HG02852 (cell line): ENCODE measurements around the gene NRIP3.
"Not testable (repeated sequence)": the region's sequence is repeated elsewhere in the genome, so short reads cannot be mapped to it uniquely, and the experiment has no call there.

Experiments used
- ATAC-seq: cut with Tn5 transposase; IDR thresholded peaks from one replicate; pipeline ENCODE4 v1.9.1; 2021; ENCODE audit warnings: mild to moderate bottlenecking, moderate library complexity; ENCODE audit not compliant: unreplicated experiment

The NRIP3 gene

GRCh38 chr11:9016916-9017642 lies 13.3 kb upstream of the NRIP3 start:
- no peak for ATAC-seq

DNA sequence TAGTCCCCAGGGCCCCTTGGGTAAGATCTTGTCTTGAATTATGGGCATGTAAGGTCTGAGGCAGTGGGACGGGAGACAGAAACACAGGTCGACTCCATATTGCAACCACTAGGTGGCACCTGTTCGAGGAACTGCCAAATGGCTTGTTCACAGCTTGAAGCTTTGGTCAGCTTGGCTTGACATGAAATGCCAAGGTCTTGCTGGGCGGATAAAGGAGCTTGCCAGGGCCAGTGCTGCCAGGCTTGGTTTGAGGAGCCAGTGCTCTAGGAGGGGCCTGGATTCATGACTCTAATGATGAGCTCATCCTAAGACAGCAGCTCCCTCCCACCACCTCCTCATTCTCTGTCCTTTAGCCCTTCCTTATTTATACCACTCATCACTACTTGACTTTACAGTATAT lies 11.9 kb upstream of the NRIP3 start:
- peak; percentile 62 for ATAC-seq

- ATAC-seq = no peak
Measured at GRCh38 chr11:9014826-9015225, 11.0 kb upstream of the NRIP3 start.

- no peak for ATAC-seq
Measured at GRCh38 chr11:9013373-9013772, 9.6 kb upstream of the NRIP3 start.

- not testable (repeated sequence) for ATAC-seq
Measured at GRCh38 chr11:9009538-9009937, 5.7 kb upstream of the NRIP3 start.

DNA sequence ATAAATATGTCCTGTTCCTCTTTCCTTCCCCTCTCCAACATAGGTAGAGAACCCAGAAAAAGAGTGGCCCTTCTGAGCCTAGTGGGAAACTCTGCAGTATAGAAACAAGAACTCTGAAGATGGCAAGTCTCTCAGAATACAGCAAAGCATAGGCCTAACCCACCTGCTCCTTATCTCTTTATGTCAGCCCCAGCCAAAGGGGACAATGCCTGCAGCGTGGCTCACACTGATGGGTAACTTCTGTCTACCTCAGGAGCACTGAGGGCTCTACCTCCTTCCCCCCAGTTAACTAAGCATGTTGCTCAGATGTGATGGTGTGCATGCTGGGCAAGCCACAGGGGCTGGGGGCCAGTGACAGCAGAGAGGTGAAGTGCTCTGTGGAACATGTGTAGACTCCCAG lies 4.9 kb upstream of the NRIP3 start:
- no peak for ATAC-seq

- no peak for ATAC-seq
Measured at GRCh38 chr11:9008011-9008550, 4.3 kb upstream of the NRIP3 start.

- no peak for ATAC-seq
Measured at GRCh38 chr11:9005087-9005486, 1.3 kb upstream of the NRIP3 start.

- no peak for ATAC-seq
Measured at GRCh38 chr11:9004183-9004926, 554 bp upstream of the NRIP3 start.

DNA sequence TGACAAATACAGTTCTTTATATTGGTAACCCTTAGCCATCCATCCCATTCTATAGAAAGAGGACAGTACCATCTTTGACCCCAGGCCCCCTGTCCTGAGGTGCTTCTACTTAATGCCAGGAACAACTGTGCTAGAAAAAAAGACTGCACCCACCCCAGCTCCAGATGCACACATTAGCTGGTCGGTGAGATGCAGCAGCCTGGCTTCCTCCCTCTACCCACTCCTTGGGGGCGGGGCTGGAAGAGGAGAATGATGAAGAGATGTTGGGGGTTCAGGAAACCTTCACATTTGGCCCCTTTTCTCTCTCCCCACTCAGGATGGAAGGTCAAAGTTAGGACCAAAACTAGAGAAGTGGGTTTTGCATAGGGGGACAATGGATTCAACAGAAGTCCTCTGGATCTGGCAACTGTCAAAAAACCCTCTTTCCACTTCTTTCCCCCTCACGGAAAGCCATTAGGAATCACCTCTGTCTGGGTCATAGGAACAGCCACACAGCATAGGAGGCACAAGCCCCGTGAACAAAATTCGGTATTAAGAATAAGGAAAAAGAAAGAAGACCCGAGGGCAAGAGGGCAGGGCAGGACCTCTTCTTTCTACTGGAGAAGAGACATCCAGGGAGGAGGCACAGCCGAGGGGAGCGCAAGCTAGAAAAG lies 755 bp downstream of the NRIP3 start:
- no peak for ATAC-seq

DNA sequence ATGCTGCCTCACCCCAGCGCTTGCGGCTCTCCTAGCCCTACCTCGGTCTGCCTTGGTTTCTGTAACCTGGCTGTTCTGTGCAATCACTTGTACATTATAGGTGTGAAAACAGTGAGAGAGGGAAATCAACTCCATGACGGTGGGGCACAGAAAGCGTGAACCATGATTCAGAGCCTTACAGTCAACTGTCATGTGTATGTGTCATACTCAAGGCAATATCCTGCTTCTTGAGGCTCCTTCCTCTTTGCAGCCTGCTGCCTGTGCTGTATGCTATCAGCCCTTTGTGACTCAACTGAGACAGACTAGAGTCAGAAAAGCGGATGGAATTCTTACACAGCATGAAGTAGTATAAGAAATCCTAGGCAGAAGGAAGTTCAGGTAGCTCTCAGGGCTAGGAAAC lies 2.1 kb downstream of the NRIP3 start:
- no peak for ATAC-seq

DNA sequence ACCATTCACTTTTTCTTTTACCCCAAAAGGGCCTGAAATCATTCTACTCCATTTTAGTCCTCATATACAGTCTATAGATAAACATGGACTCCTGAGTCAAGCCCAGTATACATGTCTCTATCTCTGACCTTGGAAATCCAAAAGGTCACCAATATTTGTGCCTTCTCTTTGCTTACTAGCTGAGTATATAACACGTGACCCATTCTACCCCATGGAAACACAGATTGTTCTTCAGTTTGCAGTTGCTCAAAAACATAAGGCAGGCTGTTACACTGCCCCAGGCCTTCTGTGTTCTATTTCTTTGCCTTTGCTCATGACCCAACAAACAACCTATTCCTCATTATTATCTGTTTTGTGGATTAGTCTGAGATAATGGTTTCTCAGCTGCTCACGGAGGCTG lies 5.8 kb downstream of the NRIP3 start:
- no peak for ATAC-seq

- no peak for ATAC-seq
Measured at GRCh38 chr11:8997451-8997850, 6.3 kb downstream of the NRIP3 start.

DNA sequence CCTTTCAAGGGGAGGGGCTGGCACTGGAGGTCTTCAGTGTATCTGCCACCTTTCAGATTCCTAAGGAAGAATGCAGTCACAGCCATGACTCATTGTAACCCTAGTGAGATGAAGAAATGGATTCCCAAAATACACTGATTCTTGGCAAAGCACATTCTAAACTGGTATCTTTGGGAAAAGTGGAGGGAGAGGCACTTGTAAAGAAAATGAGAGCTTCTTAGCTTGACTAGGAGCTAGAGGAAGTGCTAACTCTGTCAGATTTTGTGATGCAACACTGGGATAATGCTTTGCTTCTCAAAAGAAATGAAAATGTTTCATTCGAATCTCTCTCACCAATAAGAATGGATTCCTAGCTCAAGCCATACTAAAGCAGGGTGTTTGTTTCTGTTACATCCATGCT lies 14.3 kb downstream of the NRIP3 start:
- ATAC-seq = no peak

DNA sequence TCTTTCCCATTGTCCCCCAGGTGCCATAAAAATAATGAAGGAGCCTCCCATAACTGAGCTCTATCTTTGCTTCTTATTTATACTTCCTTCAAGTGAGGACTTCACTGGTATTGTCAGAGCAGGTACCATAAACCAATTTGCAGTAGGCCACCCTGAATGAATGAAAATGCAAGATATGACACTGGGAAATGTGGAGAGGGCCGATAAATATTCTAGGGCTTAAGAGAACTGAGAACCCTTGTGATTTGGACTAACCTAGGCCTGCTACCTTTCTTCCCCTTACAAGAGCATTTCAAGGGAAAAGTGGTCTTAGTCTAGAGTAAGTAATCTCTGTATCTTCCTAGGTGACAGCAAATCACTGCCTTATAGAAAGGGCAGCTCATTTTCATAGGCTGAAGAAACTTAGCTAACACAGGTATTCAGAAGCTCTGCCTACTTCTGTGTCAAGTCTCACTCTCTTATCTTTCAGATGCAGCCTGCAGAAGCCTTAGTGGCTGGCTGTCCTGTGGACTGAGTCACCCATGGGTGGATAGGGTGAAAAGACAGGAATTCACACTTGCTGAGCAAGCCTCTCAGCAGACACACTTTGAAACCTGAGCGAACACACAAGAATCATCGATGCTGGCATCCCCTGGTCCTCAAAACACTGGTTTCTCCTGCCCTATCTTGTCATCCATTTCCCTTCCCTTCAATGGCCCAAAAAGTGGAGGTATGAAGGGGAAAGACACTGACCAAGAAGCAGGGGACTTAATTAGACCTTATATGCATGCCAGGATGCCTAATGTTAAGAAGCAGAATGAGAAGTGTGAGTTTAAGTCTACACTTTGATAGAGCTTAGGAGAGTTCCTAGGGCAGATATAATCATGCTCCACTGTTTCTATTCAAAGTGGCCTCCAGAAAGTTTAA lies 15.2 kb downstream of the NRIP3 start:
- no peak for ATAC-seq

- no peak for ATAC-seq
Measured at GRCh38 chr11:8987446-8987845, 16.4 kb downstream of the NRIP3 start.

DNA sequence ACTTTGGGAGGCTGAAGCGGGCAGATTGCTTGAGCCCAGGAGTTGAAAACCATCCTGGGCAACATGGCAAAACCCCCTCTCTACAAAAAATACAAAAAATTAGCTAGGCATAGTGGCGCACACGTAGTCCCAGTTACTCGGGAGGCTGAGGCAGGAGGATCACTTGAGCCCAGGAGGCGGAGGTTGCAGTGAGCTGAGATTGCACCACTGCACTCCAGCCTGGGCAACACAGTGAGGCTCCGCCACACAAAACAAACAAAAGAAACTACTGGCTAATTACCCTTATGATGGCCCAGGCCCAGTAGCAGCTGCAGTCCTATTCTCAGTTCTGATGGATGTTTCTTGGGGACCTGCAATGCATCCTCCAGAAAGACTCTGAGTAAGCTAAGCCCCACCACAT lies 17.0 kb downstream of the NRIP3 start:
- not testable (repeated sequence) for ATAC-seq

DNA sequence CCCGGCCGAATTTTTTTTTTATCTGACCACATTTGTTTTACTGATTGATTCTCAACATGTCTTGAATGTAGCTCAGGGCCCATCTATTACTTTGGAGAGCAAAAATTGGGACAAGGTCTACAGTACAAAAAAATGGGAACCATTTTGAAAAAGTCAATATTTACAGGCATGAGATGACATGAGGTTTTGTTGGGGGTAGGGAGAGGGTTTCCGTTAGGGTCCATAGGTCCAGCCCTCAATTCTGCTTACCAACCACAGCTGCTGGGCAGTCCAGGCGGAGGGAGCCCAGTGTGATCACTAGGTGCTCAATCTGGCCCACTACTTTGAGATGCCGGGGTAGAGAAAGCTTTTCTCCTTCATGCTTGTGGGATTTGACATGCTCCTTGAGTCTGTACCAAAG lies 18.3 kb downstream of the NRIP3 start:
- ATAC-seq = no peak

- no peak for ATAC-seq
Measured at GRCh38 chr11:8983552-8983951, 20.2 kb downstream of the NRIP3 start.

- ATAC-seq = no peak
Measured at GRCh38 chr11:8980485-8980884, 23.3 kb downstream of the NRIP3 start.

DNA sequence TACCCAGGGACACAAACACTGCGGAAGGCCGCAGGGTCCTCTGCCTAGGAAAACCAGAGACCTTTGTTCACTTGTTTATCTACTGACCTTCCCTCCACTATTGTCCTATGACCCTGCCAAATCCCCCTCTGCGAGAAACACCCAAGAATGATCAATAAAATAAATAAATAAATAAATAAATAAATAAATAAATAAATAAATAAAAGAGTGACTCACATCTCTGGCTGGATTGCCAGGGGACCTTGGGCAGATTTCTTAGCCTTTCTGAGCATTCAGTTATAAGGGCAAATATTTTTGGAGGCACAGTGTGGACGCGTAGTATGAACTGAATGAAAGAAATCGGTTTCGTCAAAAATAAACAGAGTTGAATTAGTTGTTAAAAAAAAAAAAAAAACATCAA lies 24.4 kb downstream of the NRIP3 start:
- ATAC-seq = not testable (repeated sequence)
